ENCODE data around the gene C12orf75. TPM values are rescaled to one million over a fixed set of nuclear protein-coding genes. Genes with fewer than 3 reads are reported as not detected.
A peak's percentile ranks its signal among the peaks of the same experiment; 100 is the strongest.

Gene C12orf75
- total RNA-seq, 2 donors from 2014 or later, result 43.7 to 57.0 TPM

DNA sequence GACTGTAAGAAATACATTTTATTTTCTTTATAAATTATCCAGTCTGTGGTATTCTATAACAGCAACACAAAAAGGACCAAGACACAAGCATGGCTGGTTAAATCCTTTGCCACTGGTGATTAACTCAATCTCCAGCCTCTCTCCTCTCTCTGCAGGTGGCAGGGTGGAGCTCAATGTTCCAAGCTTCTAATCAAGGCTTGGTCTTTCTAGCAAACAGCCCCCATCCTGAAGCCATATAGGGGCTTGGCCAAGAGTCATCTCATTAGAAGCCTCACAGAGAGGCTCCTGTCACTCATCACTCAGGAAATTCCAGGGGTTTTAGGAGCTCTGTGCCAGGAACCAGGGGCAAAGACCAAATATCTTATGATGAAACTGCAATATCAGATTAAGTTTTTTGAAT, 12.0 kb downstream of the C12orf75 start:
- no peaks in the 10 kb centered on the region for H3K4me1 ChIP-seq (ENCODE audit: control insufficient read depth, insufficient read depth, low read length)
- H3K27ac ChIP-seq (ENCODE audit: low read depth, low read length), result no peak overlapping the region
- no peak overlapping the region for H3K4me3 Mint-ChIP-seq
- H3K9me3 ChIP-seq (ENCODE audit: control insufficient read depth, low read length), result peaks cover 26% of the 10 kb centered on the region
- H3K4me3 ChIP-seq (ENCODE audit: low read length), result peak overlapping the region; percentile 56
- peaks cover 21% of the 10 kb centered on the region for H3K4me1 Mint-ChIP-seq
- H3K27ac Mint-ChIP-seq, result no peak overlapping the region
- H3K27me3 Mint-ChIP-seq (ENCODE audit: insufficient read depth), result peaks cover 3% of the 10 kb centered on the region
- no peak overlapping the region for H3K9ac ChIP-seq (ENCODE audit: extremely low read depth, low read length, poor library complexity, severe bottlenecking)
- no peaks in the 10 kb centered on the region for H3K27me3 ChIP-seq (ENCODE audit: control insufficient read depth, insufficient read depth, low read length, poor library complexity, severe bottlenecking)
- DNase-seq, result no peak
- TF ChIP-seq, protein P1, sequence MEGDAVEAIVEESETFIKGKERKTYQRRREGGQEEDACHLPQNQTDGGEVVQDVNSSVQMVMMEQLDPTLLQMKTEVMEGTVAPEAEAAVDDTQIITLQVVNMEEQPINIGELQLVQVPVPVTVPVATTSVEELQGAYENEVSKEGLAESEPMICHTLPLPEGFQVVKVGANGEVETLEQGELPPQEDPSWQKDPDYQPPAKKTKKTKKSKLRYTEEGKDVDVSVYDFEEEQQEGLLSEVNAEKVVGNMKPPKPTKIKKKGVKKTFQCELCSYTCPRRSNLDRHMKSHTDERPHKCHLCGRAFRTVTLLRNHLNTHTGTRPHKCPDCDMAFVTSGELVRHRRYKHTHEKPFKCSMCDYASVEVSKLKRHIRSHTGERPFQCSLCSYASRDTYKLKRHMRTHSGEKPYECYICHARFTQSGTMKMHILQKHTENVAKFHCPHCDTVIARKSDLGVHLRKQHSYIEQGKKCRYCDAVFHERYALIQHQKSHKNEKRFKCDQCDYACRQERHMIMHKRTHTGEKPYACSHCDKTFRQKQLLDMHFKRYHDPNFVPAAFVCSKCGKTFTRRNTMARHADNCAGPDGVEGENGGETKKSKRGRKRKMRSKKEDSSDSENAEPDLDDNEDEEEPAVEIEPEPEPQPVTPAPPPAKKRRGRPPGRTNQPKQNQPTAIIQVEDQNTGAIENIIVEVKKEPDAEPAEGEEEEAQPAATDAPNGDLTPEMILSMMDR (conservative IDR thresholded peaks at IDR 0.05), result no peak
- H3K9me3 Mint-ChIP-seq, result peaks cover 22% of the 10 kb centered on the region
- peaks cover 24% of the 10 kb centered on the region for H3K36me3 Mint-ChIP-seq (ENCODE audit: low read depth)
- peaks cover 6% of the 10 kb centered on the region for H3K36me3 ChIP-seq (ENCODE audit: control insufficient read depth, insufficient read depth, low read length)

DNA sequence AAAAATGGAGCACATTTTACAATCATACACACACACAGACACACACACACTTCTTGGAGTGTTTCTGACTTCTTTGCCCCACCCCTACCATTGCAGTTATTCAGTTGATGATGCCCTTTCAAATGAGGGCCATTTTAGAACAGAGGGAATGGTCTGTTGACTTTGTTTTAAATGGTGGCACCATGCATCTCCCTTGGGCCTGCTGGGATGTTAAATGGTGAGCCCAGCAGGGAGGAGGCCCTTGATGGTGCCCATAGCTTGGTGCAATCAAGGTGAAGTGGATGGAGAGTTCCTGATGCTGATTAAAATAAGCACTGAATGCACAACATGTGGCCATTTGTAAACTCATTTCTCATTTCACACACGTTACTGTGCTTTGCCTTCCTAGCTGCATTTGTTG, 13.3 kb downstream of the C12orf75 start:
- 89 to 100% methylated on average over 1 of the region's 1 CpG for WGBS, 2 experiments (ENCODE audit: insufficient coverage in 1 of 2, insufficient read length in 1 of 2)
- Mint-ChIP-seq H3K9me3 (peaks cover 22% of the 10 kb centered on the region), H3K27me3 (ENCODE audit: insufficient read depth) (peaks cover 3% of the 10 kb centered on the region), H3K36me3 (ENCODE audit: low read depth) (peaks cover 18% of the 10 kb centered on the region), H3K27ac (no peak overlapping the region), H3K4me1 (peaks cover 22% of the 10 kb centered on the region), H3K4me3 (no peak overlapping the region)
- H3K4me1 ChIP-seq (ENCODE audit: control insufficient read depth, insufficient read depth, low read length), result no peaks in the 10 kb centered on the region
- peaks cover 6% of the 10 kb centered on the region for H3K36me3 ChIP-seq (ENCODE audit: control insufficient read depth, insufficient read depth, low read length)
- H3K9me3 ChIP-seq (ENCODE audit: control insufficient read depth, low read length), result peaks cover 26% of the 10 kb centered on the region
- TF ChIP-seq, protein P1 (conservative IDR thresholded peaks at IDR 0.05), result no peak
- no peak overlapping the region for H3K9ac ChIP-seq (ENCODE audit: extremely low read depth, low read length, poor library complexity, severe bottlenecking)
- DNase-seq, result no peak
- no peaks in the 10 kb centered on the region for H3K27me3 ChIP-seq (ENCODE audit: control insufficient read depth, insufficient read depth, low read length, poor library complexity, severe bottlenecking)
- H3K4me3 ChIP-seq (ENCODE audit: low read length), result no peak overlapping the region
- H3K27ac ChIP-seq (ENCODE audit: low read depth, low read length), result no peak overlapping the region

DNA sequence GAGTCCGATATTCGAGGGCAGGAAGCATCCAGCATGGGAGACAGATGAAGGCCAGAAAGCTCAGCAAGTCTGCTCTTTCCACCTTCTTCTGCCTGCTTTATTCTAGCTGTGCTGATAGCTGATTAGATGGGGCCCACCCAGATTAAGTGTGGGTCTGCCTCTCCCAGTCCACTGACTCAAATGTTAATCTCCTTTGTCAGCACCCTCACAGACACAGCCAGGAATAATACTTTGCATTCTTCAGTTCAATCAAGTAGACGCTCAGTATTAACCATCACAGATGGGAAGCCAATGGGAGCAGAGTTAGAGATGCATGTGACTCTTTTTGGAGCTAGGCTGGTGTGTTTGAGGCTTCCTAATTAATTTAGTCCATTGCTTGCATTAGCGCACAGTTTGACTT, 17.0 kb downstream of the C12orf75 start:
- H3K4me1 ChIP-seq (ENCODE audit: control insufficient read depth, insufficient read depth, low read length), result no peaks in the 10 kb centered on the region
- no peak overlapping the region for H3K9ac ChIP-seq (ENCODE audit: extremely low read depth, low read length, poor library complexity, severe bottlenecking)
- no peak overlapping the region for H3K27ac ChIP-seq (ENCODE audit: low read depth, low read length)
- no peaks in the 10 kb centered on the region for H3K27me3 ChIP-seq (ENCODE audit: control insufficient read depth, insufficient read depth, low read length, poor library complexity, severe bottlenecking)
- H3K36me3 ChIP-seq (ENCODE audit: control insufficient read depth, insufficient read depth, low read length), result no peaks in the 10 kb centered on the region
- no peak for DNase-seq
- Mint-ChIP-seq H3K4me3 (no peak overlapping the region), H3K27me3 (ENCODE audit: insufficient read depth) (no peaks in the 10 kb centered on the region), H3K36me3 (ENCODE audit: low read depth) (peaks cover 7% of the 10 kb centered on the region), H3K27ac (no peak overlapping the region), H3K4me1 (peaks cover 27% of the 10 kb centered on the region), H3K9me3 (no peaks in the 10 kb centered on the region)
- TF ChIP-seq, protein P1 (conservative IDR thresholded peaks at IDR 0.05), result no peak
- H3K4me3 ChIP-seq (ENCODE audit: low read length), result no peak overlapping the region
- 74 to 84% methylated on average over 3 to 4 of the region's 4 CpGs for WGBS, 2 experiments (ENCODE audit: insufficient coverage in 1 of 2, insufficient read length in 1 of 2)
- H3K9me3 ChIP-seq (ENCODE audit: control insufficient read depth, low read length), result no peaks in the 10 kb centered on the region
